Bladder microvascular endothelial cell (primary cell): Measurements from ENCODE around the gene TAS2R5. TPM values are rescaled to one million over a fixed set of nuclear protein-coding genes. Genes with fewer than 3 reads are reported as not detected.

ENCODE experiments used
- total RNA-seq: library from RNA; depleted of rRNA; stranded (reverse); fragments of >200 nt; gene quantifications from 2 replicates; pipeline ENCODE4 v1.2.3, GENCODE V29; 2014

The TAS2R5 gene, protein sequence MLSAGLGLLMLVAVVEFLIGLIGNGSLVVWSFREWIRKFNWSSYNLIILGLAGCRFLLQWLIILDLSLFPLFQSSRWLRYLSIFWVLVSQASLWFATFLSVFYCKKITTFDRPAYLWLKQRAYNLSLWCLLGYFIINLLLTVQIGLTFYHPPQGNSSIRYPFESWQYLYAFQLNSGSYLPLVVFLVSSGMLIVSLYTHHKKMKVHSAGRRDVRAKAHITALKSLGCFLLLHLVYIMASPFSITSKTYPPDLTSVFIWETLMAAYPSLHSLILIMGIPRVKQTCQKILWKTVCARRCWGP
- 0.16 and 2.8 TPM in 2 replicates for total RNA-seq

DNA sequence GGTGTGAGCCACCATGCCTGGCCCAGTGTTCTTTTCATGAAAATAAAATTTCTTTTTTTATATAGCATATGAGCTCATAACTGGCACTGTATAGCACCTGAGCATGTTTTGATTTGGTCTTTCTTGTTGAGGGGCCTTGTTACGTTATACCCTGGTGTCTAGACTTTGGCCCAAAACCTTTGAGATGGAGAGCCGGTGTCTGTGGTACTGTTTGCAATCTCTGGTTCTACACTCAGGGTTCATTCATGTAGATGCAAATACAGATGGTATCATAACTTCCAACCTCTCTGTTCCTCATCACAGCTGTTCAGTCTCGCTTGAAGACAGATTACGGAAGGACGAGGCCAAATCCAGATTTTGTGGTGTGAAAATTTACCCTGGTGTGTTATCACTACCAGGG is at the start of gene TAS2R5:
Gene TAS2R5, plus strand, starts transcription at position 301 of the 400 bp plus-strand sequence. CDS start 145 bp downstream, outside the sequence.

GRCh38 chr7:141763797-141764196 is 26.2 kb upstream of the TAS2R5 start, which contains the start of gene TAS2R3:
TSS of gene TAS2R3 (plus strand) at chr7:141764097. CDS start at chr7:141764159, 62 bp downstream.

DNA sequence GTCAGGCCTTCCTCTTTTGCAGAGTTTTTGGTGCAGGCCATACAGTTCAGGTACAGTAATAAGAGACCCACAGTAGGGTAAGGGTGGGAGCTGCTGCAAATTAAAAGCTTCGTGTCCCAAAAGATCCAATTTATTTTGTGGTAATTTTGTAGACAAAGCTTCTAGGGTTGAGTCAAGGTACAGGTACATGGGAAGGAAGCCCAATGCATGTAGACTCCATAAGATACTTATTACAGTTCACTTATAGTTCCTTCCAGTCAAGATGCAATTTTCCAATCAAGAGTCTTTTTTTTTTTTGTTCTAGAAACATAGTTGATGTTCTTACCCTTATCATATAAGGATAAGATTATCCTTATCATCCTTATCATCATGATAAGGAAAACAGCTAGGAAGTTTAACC is 13.6 kb upstream of the TAS2R5 start, which contains the start of gene TAS2R4:
Gene TAS2R4, plus strand, starts transcription at position 301 of the 400 bp plus-strand sequence. CDS start 1,815 bp downstream, outside the sequence.

Other genes starting within 250 kb of the TAS2R5 start
- gene AGK, start 238.8 kb upstream of the TAS2R5 start, total RNA-seq = 15.2 and 27.9 TPM in 2 replicates
- 28.8 and 161 TPM in 2 replicates for gene DENND11, start 88.1 kb upstream of the TAS2R5 start, total RNA-seq
- not detected in 2 replicates for gene WEE2, start 81.9 kb upstream of the TAS2R5 start, total RNA-seq
- 130 and 147 TPM in 2 replicates for gene SSBP1, start 51.9 kb upstream of the TAS2R5 start, total RNA-seq
- 0.97 and 3.9 TPM in 2 replicates for gene TAS2R3, start 26.1 kb upstream of the TAS2R5 start, total RNA-seq
- 0.32 and 2.1 TPM in 2 replicates for gene TAS2R4, start 13.5 kb upstream of the TAS2R5 start, total RNA-seq
- gene PRSS37, start 51.3 kb downstream of the TAS2R5 start, total RNA-seq = not detected in 2 replicates
- not detected in 2 replicates for gene OR9A4, start 126.2 kb downstream of the TAS2R5 start, total RNA-seq
- gene CLEC5A, start 156.8 kb downstream of the TAS2R5 start, total RNA-seq = not detected in 2 replicates
- gene TAS2R38, start 183.6 kb downstream of the TAS2R5 start, total RNA-seq = not detected in 2 replicates
- gene MGAM, start 205.7 kb downstream of the TAS2R5 start, total RNA-seq = under 0.01 TPM in 1 of 2 replicates, not detected in the other